RWPE2 (cell line): Measurements from ENCODE around the gene MIPEP.

ENCODE experiments used
- ATAC-seq: fragments of 200-7000 bp; cut with Tn5 transposase; 3 replicates; pipeline ENCODE4 v1.9.1; 2021; ENCODE audit warnings: low read depth
- DNase-seq: peaks from one replicate; pipeline ENCODE4 v3.0.0-alpha.2; 2020; ENCODE audit warnings: low spot score
- H3K27ac ChIP-seq: fragments of 450-650 bp; 2 replicates; pipeline ENCODE4 v1.5.1; 2017; ENCODE audit warnings: mild to moderate bottlenecking; ENCODE audit not compliant: poor library complexity, severe bottlenecking
- H3K27me3 ChIP-seq: fragments of 250-450 bp; sonication (Bioruptor Pico); 2 replicates; pipeline ENCODE4 v1.5.1; 2021; ENCODE audit warnings: mild to moderate bottlenecking, moderate library complexity; ENCODE audit not compliant: insufficient read depth, poor library complexity, severe bottlenecking
- H3K36me3 ChIP-seq: fragments of 250-450 bp; sonication (Bioruptor Pico); 2 replicates; pipeline ENCODE4 v1.5.1; 2020; ENCODE audit warnings: low read depth, mild to moderate bottlenecking, moderate library complexity
- H3K4me1 ChIP-seq: fragments of 250-450 bp; sonication (Bioruptor Pico); 2 replicates; pipeline ENCODE4 v1.5.1; 2021; ENCODE audit warnings: mild to moderate bottlenecking, moderate library complexity; ENCODE audit not compliant: insufficient read depth, poor library complexity, severe bottlenecking
- H3K4me3 ChIP-seq: fragments of 250-450 bp; sonication (Bioruptor Pico); 2 replicates; pipeline ENCODE4 v1.5.1; 2021; ENCODE audit warnings: mild to moderate bottlenecking, moderate library complexity; ENCODE audit not compliant: severe bottlenecking
- H3K9me3 ChIP-seq: fragments of 250-450 bp; sonication (Bioruptor Pico); 2 replicates; pipeline ENCODE4 v1.5.1; 2021; ENCODE audit warnings: mild to moderate bottlenecking, moderate library complexity; ENCODE audit not compliant: severe bottlenecking
- TF ChIP-seq, protein P1 (sequence below): fragments of 450-650 bp; IDR thresholded peaks from one replicate; pipeline ENCODE4 v1.5.1; 2017; ENCODE audit warnings: mild to moderate bottlenecking, moderate library complexity; ENCODE audit not compliant: poor library complexity, severe bottlenecking

The MIPEP gene

DNA sequence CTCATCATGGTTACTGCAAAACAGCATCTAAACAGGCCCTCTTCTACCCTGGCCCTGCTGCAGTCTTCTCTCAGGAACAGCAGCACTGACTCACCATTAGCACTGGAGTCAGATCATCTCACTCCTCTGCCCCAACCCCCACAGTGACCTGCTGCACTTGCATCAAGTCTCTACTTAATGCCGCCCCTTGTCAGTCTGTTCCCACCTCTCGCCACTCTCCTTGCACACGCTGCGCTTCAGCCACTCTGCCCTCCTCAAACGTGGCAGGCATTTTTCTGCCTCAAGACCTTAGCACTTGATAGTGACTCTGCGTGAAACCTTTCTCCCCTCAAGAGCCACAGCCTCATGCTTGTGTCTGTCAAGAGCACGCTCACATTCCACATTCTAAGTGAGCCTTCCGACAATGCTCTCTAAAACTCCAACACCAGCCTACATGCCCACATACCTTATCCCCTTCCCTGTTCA, 22.1 kb downstream of the MIPEP start:
- H3K9me3 ChIP-seq = no peaks in the 10 kb centered on the region
- no peak overlapping the region for H3K4me3 ChIP-seq
- no peak overlapping the region for H3K27ac ChIP-seq
- DNase-seq = no peak
- H3K36me3 ChIP-seq = peaks cover 13% of the 10 kb centered on the region; the same call in 1 of the 2 replicates
- peak; percentile 55; the same call in 2 of the 3 replicates for ATAC-seq
- peaks cover 15% of the 10 kb centered on the region for H3K4me1 ChIP-seq
- H3K27me3 ChIP-seq = no peaks in the 10 kb centered on the region
- TF ChIP-seq, protein P1, sequence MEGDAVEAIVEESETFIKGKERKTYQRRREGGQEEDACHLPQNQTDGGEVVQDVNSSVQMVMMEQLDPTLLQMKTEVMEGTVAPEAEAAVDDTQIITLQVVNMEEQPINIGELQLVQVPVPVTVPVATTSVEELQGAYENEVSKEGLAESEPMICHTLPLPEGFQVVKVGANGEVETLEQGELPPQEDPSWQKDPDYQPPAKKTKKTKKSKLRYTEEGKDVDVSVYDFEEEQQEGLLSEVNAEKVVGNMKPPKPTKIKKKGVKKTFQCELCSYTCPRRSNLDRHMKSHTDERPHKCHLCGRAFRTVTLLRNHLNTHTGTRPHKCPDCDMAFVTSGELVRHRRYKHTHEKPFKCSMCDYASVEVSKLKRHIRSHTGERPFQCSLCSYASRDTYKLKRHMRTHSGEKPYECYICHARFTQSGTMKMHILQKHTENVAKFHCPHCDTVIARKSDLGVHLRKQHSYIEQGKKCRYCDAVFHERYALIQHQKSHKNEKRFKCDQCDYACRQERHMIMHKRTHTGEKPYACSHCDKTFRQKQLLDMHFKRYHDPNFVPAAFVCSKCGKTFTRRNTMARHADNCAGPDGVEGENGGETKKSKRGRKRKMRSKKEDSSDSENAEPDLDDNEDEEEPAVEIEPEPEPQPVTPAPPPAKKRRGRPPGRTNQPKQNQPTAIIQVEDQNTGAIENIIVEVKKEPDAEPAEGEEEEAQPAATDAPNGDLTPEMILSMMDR = no peak

DNA sequence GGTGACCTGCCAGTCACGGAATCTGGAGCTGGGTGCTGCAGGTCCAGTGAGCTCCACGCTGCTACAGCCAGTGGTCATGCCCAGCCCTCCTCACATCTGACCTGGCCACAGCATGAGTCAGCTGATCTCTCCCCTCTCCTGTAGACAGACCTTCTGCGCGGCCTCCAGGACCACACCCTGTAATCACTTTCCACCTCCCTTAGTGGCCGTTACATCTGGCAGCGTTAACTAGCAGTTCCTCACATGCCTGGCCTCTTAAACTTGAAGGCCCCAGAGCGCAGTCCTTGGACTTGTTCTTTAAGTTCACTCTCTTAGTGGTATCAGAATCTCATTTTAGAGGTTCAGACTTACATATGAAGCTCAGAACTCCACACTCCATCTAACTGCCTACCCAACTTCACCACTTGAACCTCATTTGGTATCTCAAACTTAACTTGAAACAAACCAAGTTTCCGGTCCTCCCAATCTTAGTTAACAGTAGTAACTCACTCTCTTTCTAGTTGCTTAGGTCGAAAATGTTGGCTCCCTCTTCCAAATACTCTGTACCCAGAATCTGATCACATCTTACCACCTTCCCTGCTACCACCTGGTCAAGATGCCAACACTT, 22.7 kb downstream of the MIPEP start:
- no peak overlapping the region for H3K4me3 ChIP-seq
- peaks cover 15% of the 10 kb centered on the region for H3K4me1 ChIP-seq
- H3K27me3 ChIP-seq = no peaks in the 10 kb centered on the region
- peaks cover 14% of the 10 kb centered on the region; the same call in 1 of the 2 replicates for H3K36me3 ChIP-seq
- H3K27ac ChIP-seq = no peak overlapping the region
- ATAC-seq (no peak), DNase-seq (no peak)
- TF ChIP-seq, protein P1 = no peak
- no peaks in the 10 kb centered on the region for H3K9me3 ChIP-seq

DNA sequence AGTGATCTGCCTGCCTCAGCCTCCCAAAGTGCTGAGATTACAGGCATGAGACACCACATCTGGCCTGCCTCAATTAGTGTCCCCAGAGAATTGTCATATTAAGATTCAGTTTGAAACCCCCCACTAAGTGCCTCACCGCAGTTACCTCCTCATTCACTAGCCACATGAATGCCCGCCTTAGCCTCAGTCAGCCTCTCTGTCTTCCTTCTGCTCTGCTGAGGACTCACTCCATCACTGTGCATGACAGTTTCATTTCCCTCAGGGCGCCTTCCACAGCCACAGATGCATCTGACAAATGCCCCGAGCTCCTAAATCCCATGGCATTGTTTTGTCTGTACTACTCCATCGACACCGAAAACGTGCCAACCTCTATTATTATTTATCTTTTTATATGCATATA, 23.3 kb downstream of the MIPEP start:
- no peak for ATAC-seq
- Histone ChIP-seq H3K36me3 (peaks cover 18% of the 10 kb centered on the region; the same call in 1 of the 2 replicates), H3K27me3 (no peaks in the 10 kb centered on the region), H3K4me3 (no peak overlapping the region), H3K27ac (no peak overlapping the region), H3K4me1 (peaks cover 15% of the 10 kb centered on the region), H3K9me3 (no peaks in the 10 kb centered on the region)
- TF ChIP-seq, protein P1 = no peak
- DNase-seq = no peak

DNA sequence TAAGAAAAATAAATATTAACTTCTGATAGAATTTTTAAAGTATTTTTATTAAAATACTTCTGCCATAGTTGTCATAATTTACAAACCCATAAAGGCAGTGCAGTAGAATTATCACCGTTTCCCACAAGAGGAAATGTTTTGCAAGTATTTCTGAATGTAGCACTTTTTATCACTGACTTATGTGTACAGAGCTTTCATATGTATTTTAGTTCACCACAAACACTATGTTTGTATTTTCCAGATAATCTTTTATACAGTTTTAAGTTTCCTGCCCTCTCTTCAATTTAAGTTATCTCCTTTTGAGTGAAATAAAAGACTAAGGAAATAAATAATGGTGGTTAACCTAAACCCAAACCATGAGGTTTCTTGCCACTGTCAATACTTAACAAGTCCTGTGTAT, 24.2 kb downstream of the MIPEP start:
- no peak for DNase-seq
- Histone ChIP-seq H3K4me3 (no peak overlapping the region), H3K36me3 (peaks cover 18% of the 10 kb centered on the region; the same call in 1 of the 2 replicates), H3K4me1 (peaks cover 15% of the 10 kb centered on the region), H3K27ac (no peak overlapping the region), H3K27me3 (no peaks in the 10 kb centered on the region), H3K9me3 (no peaks in the 10 kb centered on the region)
- TF ChIP-seq, protein P1 = no peak
- ATAC-seq = no peak

DNA sequence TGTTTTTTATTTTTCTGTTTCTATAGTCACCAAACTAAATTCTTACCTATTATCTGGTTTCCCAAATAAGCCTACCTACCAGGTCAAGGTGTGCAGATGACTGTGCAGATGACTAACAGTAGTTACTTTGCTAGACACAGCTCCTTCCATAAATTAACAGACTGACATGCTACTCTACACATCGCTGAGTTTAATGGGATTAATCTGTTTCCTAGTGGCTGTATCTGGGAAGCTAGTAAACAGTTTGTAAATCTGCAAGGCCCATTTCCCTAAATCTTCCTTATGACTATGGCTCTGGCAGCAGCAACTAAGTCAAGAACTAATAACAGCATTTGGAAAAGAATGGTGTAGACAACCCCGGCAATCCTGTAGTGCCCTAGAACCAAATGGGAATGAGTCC, 27.9 kb downstream of the MIPEP start:
- Histone ChIP-seq H3K27ac (no peak overlapping the region), H3K4me1 (peaks cover 3% of the 10 kb centered on the region), H3K27me3 (no peaks in the 10 kb centered on the region), H3K36me3 (peaks cover 23% of the 10 kb centered on the region), H3K4me3 (no peak overlapping the region), H3K9me3 (no peaks in the 10 kb centered on the region)
- TF ChIP-seq, protein P1 = no peak
- no peak for DNase-seq
- ATAC-seq = no peak
